ENCODE results near the gene ASMTL.

GRCh38 chrX:1434871-1435240 lies 17.9 kb downstream of the ASMTL start:
- TF ChIP-seq CTCF (optimal IDR thresholded peaks at IDR 0.05 in 1 of 3, IDR thresholded peaks at IDR 0.05 in 1 of 3, conservative IDR thresholded peaks at IDR 0.05 in 1 of 3; ENCODE audit: extremely low read depth in 1 of 3, insufficient read depth in 2 of 3, low read length in 3 of 3) (no peak), EZH2 (IDR thresholded peaks at IDR 0.05; ENCODE audit: low read length) (no peak)
